HG03095 (cell line): ENCODE measurements around the gene DBH.

ENCODE experiments used
- ATAC-seq: cut with Tn5 transposase; IDR thresholded peaks from one replicate; pipeline ENCODE4 v1.9.1; 2021; ENCODE audit warnings: moderate library complexity; ENCODE audit not compliant: unreplicated experiment

Gene DBH

GRCh38 chr9:133642708-133643361 lies 6.7 kb downstream of the DBH start:
- ATAC-seq: no peak

- ATAC-seq: no peak
These were observed 7.2 kb downstream of the DBH start for GRCh38 chr9:133643362-133643755.

- no peak for ATAC-seq
These were observed 8.0 kb downstream of the DBH start for GRCh38 chr9:133643978-133644760.

- no peak for ATAC-seq
These were observed 9.0 kb downstream of the DBH start for GRCh38 chr9:133645021-133645765.

GRCh38 chr9:133647148-133647547 lies 11.0 kb downstream of the DBH start:
- no peak for ATAC-seq

- ATAC-seq: no peak
These were observed 11.8 kb downstream of the DBH start for GRCh38 chr9:133647765-133648469.

GRCh38 chr9:133649194-133649593 lies 13.0 kb downstream of the DBH start:
- ATAC-seq: no peak

GRCh38 chr9:133650026-133650425 lies 13.9 kb downstream of the DBH start:
- no peak for ATAC-seq

GRCh38 chr9:133653638-133654037 lies 17.5 kb downstream of the DBH start:
- no peak for ATAC-seq

- ATAC-seq: no peak
These were observed 18.8 kb downstream of the DBH start for GRCh38 chr9:133654736-133655657.

- ATAC-seq: no peak
These were observed 19.5 kb downstream of the DBH start for GRCh38 chr9:133655701-133656100.

GRCh38 chr9:133656211-133657119 lies 20.3 kb downstream of the DBH start:
- no peak for ATAC-seq

GRCh38 chr9:133657120-133657661 lies 21.0 kb downstream of the DBH start:
- no peak for ATAC-seq

- ATAC-seq: no peak
These were observed 22.6 kb downstream of the DBH start for GRCh38 chr9:133658442-133659431.

- no peak for ATAC-seq
These were observed 23.4 kb downstream of the DBH start for GRCh38 chr9:133659516-133659915.

GRCh38 chr9:133661846-133662540 lies 25.8 kb downstream of the DBH start:
- ATAC-seq: no peak
